HepG2 (cell line): ENCODE results near the gene OSBPL9.

ENCODE experiments used
- EZH2 ChIP-seq: conservative IDR thresholded peaks from 2 replicates; pipeline ENCODE4 v1.6.1; 2012; ENCODE audit warnings: mild to moderate bottlenecking, low read depth, low read length, moderate library complexity
- NR2F1 ChIP-seq, 2 experiments: fragments of 450-650 bp in 1 of 2; formaldehyde crosslinking in 1 of 2; IDR thresholded peaks; 2 replicates each; pipeline versions ENCODE4 v1.5.0 to v1.6.1; 2016 to 2020; ENCODE audit warnings: mild to moderate bottlenecking in 1 of 2, missing compliant biosample characterization in 1 of 2, missing genetic modification reagents in 1 of 2, moderate library complexity in 1 of 2
- ZNF441 ChIP-seq: sonication (generic); formaldehyde crosslinking; IDR thresholded peaks from 2 replicates; pipeline ENCODE4 v1.7.0; 2021; ENCODE audit warnings: missing genetic modification reagents, borderline replicate concordance
- TF ChIP-seq, protein P1 (sequence below): sonication (generic); formaldehyde crosslinking; IDR thresholded peaks from 2 replicates; pipeline ENCODE4 v1.5.0; 2020; ENCODE audit warnings: mild to moderate bottlenecking, missing genetic modification reagents, moderate library complexity

- TF ChIP-seq ZNF441 (CRISPR knock-in tag), result no peak
- TF ChIP-seq, protein P1, sequence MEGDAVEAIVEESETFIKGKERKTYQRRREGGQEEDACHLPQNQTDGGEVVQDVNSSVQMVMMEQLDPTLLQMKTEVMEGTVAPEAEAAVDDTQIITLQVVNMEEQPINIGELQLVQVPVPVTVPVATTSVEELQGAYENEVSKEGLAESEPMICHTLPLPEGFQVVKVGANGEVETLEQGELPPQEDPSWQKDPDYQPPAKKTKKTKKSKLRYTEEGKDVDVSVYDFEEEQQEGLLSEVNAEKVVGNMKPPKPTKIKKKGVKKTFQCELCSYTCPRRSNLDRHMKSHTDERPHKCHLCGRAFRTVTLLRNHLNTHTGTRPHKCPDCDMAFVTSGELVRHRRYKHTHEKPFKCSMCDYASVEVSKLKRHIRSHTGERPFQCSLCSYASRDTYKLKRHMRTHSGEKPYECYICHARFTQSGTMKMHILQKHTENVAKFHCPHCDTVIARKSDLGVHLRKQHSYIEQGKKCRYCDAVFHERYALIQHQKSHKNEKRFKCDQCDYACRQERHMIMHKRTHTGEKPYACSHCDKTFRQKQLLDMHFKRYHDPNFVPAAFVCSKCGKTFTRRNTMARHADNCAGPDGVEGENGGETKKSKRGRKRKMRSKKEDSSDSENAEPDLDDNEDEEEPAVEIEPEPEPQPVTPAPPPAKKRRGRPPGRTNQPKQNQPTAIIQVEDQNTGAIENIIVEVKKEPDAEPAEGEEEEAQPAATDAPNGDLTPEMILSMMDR (CRISPR knock-in tag), result no peak
- TF ChIP-seq EZH2, result no peak
- no peak for TF ChIP-seq NR2F1 (CRISPR knock-in tag; IDR thresholded peaks at IDR 0.05)
These were observed 139.4 kb downstream of the OSBPL9 start for GRCh38 chr1:51756290-51756689.
